Head of caudate nucleus (tissue), 42 donors: ENCODE results near the gene NKAIN2.

Experiments
- DNase-seq, 42 donors: peaks; one replicate each; pipeline versions ENCODE4 v3.0.0 to v3.0.0-alpha.2; 2020 to 2021; ENCODE audit warnings: mixed read lengths in 7 of 42
- intact Hi-C: fragments of 100-400 bp; cut with DNase I; formaldehyde crosslinking; loops from one replicate; pipeline ENCODE4 v1.15.0; 2022

Gene NKAIN2

GRCh38 chr6:124056407-124057334 is 253.0 kb downstream of the NKAIN2 start:
- intact Hi-C loops, result no loop called here
- DNase-seq, result no peak

- intact Hi-C loops, result no loop called here
- no peak for DNase-seq
These were observed 253.8 kb downstream of the NKAIN2 start for GRCh38 chr6:124057461-124057860.

- no peak for DNase-seq
- intact Hi-C loops, result no loop called here
These were observed 260.9 kb downstream of the NKAIN2 start for GRCh38 chr6:124064317-124065113.

- intact Hi-C loops, result no loop called here
- DNase-seq, result no peak
These were observed 262.6 kb downstream of the NKAIN2 start for GRCh38 chr6:124066269-124066668.

GRCh38 chr6:124066946-124067552 is 263.4 kb downstream of the NKAIN2 start:
- no peak for DNase-seq

GRCh38 chr6:124069230-124069950 is 265.7 kb downstream of the NKAIN2 start:
- intact Hi-C loops, result no loop called here

More at GRCh38 chr6:124066946-124067552, 263.4 kb downstream of the NKAIN2 start:
- intact Hi-C loops, result no loop called here

GRCh38 chr6:124073021-124073420 is 269.4 kb downstream of the NKAIN2 start:
- no peak for DNase-seq
- intact Hi-C loops, result no loop called here

More at GRCh38 chr6:124069230-124069950, 265.7 kb downstream of the NKAIN2 start:
- DNase-seq, result no peak

GRCh38 chr6:124073820-124074587 is 270.3 kb downstream of the NKAIN2 start:
- intact Hi-C loops, result no loop called here
- DNase-seq, result no peak

- no peak for DNase-seq
- intact Hi-C loops, result no loop called here
These were observed 270.9 kb downstream of the NKAIN2 start for GRCh38 chr6:124074606-124075005.

- intact Hi-C loops, result no loop called here
- DNase-seq, result no peak
These were observed 272.8 kb downstream of the NKAIN2 start for GRCh38 chr6:124076336-124077048.

GRCh38 chr6:124078169-124078568 is 274.5 kb downstream of the NKAIN2 start:
- DNase-seq, result no peak
- intact Hi-C loops, result no loop called here

GRCh38 chr6:124080483-124080882 is 276.8 kb downstream of the NKAIN2 start:
- intact Hi-C loops, result no loop called here

GRCh38 chr6:124090491-124090890 is 286.8 kb downstream of the NKAIN2 start:
- intact Hi-C loops, result no loop called here

More at GRCh38 chr6:124080483-124080882, 276.8 kb downstream of the NKAIN2 start:
- no peak for DNase-seq

GRCh38 chr6:124099520-124099919 is 295.9 kb downstream of the NKAIN2 start:
- no peak for DNase-seq
- intact Hi-C loops, result no loop called here

More at GRCh38 chr6:124090491-124090890, 286.8 kb downstream of the NKAIN2 start:
- DNase-seq, result no peak

GRCh38 chr6:124110514-124110913 is 306.8 kb downstream of the NKAIN2 start:
- no peak for DNase-seq
- intact Hi-C loops, result no loop called here

GRCh38 chr6:124119596-124119995 is 315.9 kb downstream of the NKAIN2 start:
- intact Hi-C loops, result no loop called here

GRCh38 chr6:124123617-124124209 is 320.0 kb downstream of the NKAIN2 start:
- intact Hi-C loops, result no loop called here
- no peak for DNase-seq

More at GRCh38 chr6:124119596-124119995, 315.9 kb downstream of the NKAIN2 start:
- DNase-seq, result no peak
